ENCODE results near the gene NPHP4.

NPHP4 gene

DNA sequence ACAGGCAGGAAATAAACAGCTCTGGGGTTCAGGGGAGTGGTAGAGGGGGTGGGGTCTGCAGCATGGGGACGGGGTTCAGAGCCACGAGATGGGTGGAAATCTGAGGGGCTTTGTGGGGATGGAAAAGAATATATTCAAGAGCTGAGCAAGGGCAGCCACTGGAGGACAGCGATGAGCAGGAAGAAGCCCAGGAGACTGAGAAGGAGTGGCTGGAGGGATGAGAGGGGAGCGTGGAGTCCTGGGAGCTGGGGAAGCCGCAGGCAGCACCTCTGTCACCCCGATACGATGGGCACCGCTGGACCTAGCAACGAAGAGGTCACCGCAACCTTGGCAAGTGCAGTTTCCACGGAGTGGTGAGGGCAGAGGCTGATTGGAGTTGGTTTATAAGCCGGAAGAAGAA is 43.5 kb upstream of the NPHP4 start (continued):
- TF ChIP-seq, protein P1, sequence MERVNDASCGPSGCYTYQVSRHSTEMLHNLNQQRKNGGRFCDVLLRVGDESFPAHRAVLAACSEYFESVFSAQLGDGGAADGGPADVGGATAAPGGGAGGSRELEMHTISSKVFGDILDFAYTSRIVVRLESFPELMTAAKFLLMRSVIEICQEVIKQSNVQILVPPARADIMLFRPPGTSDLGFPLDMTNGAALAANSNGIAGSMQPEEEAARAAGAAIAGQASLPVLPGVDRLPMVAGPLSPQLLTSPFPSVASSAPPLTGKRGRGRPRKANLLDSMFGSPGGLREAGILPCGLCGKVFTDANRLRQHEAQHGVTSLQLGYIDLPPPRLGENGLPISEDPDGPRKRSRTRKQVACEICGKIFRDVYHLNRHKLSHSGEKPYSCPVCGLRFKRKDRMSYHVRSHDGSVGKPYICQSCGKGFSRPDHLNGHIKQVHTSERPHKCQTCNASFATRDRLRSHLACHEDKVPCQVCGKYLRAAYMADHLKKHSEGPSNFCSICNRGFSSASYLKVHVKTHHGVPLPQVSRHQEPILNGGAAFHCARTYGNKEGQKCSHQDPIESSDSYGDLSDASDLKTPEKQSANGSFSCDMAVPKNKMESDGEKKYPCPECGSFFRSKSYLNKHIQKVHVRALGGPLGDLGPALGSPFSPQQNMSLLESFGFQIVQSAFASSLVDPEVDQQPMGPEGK (CRISPR knock-in tag; IDR thresholded peaks at IDR 0.05; ENCODE audit: borderline replicate concordance) = no peak
- no peak for TF ChIP-seq PPARA (CRISPR knock-in tag; IDR thresholded peaks at IDR 0.05; ENCODE audit: borderline replicate concordance)

- no peak for TF ChIP-seq ESRRG (CRISPR knock-in tag; IDR thresholded peaks at IDR 0.05)
- no peak for TF ChIP-seq CSRNP3 (CRISPR knock-in tag; IDR thresholded peaks at IDR 0.05)
- TF ChIP-seq SNAI2 (CRISPR knock-in tag; IDR thresholded peaks at IDR 0.05) = no peak
- no peak for TF ChIP-seq BACH2 (CRISPR knock-in tag; IDR thresholded peaks at IDR 0.05; ENCODE audit: borderline replicate concordance)
- TF ChIP-seq ZNF8 (CRISPR knock-in tag; IDR thresholded peaks at IDR 0.05) = no peak
- no peak for TF ChIP-seq ZFP3 (CRISPR knock-in tag; IDR thresholded peaks at IDR 0.05)
- no peak for TF ChIP-seq POU6F1 (CRISPR knock-in tag; IDR thresholded peaks at IDR 0.05; ENCODE audit: borderline replicate concordance, low read depth)
- no peak for TF ChIP-seq TOX (CRISPR knock-in tag; IDR thresholded peaks at IDR 0.05; ENCODE audit: borderline replicate concordance)
- no peak for ATAC-seq
Observed at GRCh38 chr1:6035303-6035702, 43.1 kb upstream of the NPHP4 start.

DNA sequence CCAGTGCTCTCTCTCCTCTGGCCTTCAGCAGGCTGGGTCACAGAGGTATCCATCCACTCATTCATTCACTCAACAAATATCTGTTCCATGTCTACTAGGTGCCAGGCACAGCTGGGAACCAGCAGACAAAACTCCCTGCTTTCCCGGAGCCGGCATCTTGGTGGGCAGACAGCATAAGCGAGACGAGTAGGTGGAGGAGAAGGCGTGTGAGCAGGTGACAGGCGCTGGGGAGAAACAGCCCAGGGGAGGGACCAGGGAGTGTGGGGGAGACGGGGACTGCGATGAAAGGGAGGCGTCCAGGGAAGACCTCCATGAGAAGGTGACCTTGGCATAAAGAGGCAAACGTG is 42.5 kb upstream of the NPHP4 start:
- TF ChIP-seq, protein P1 (CRISPR knock-in tag; IDR thresholded peaks at IDR 0.05; ENCODE audit: borderline replicate concordance) = no peak
- TF ChIP-seq ARNTL (CRISPR knock-in tag; IDR thresholded peaks at IDR 0.05; ENCODE audit: borderline replicate concordance, low read depth) (no peak), RARB (CRISPR knock-in tag; IDR thresholded peaks at IDR 0.05) (no peak), TOX (CRISPR knock-in tag; IDR thresholded peaks at IDR 0.05; ENCODE audit: borderline replicate concordance) (no peak), TCF4 (CRISPR knock-in tag; IDR thresholded peaks at IDR 0.05; ENCODE audit: borderline replicate concordance) (no peak), ZNF565 (CRISPR knock-in tag; conservative IDR thresholded peaks at IDR 0.05; ENCODE audit: low read depth) (no peak), BACH2 (CRISPR knock-in tag; IDR thresholded peaks at IDR 0.05; ENCODE audit: borderline replicate concordance) (no peak), ZC3H10 (CRISPR knock-in tag; IDR thresholded peaks at IDR 0.05) (no peak)

DNA sequence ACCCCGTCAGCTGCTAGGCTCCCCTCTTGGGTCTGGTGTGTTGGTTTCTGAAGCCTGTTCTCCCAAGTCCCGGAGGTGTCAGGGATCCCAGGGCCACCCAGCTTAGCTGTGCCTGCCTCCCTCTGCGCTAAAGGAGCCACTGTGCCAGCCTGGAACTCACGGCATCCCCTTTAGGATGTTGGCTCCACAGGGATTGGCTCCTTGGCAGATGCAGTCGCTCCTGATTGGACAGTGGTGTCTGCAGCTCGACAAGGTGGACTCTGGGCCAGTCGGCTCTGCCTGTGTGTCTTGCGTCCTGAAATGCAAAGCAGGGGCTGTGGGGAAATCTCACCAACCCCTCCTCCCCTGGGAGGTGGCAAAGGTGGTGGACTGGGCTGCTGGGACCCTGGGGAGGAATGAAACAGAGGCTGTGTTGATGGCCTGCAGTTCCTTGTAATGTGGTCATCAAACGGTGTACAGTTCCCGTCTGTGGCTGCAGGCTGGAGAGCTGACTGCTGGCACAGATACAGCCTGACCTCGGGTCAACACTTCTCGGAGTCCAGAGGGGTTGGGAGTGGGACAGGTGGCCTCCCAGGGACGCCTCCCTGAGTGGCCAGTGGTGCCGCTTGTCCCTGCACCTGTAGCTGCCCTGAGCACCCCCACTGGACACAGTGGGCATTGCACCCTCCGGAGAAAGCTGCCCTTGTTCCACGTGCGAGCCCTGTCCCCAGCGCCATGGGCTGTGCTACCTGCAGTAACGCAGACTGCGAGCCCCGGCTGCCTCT is 41.9 kb upstream of the NPHP4 start:
- TF ChIP-seq BACH2 (CRISPR knock-in tag; IDR thresholded peaks at IDR 0.05; ENCODE audit: borderline replicate concordance) (no peak), CSRNP3 (CRISPR knock-in tag; IDR thresholded peaks at IDR 0.05) (no peak), OSR1 (CRISPR knock-in tag; IDR thresholded peaks at IDR 0.05) (no peak), SNAI2 (CRISPR knock-in tag; IDR thresholded peaks at IDR 0.05) (peak; percentile 38; the same call in 1 of the 2 replicates)
- peak; percentile 94 for ATAC-seq

More for the DNA sequence above, 42.5 kb upstream of the NPHP4 start:
- no peak for ATAC-seq

DNA sequence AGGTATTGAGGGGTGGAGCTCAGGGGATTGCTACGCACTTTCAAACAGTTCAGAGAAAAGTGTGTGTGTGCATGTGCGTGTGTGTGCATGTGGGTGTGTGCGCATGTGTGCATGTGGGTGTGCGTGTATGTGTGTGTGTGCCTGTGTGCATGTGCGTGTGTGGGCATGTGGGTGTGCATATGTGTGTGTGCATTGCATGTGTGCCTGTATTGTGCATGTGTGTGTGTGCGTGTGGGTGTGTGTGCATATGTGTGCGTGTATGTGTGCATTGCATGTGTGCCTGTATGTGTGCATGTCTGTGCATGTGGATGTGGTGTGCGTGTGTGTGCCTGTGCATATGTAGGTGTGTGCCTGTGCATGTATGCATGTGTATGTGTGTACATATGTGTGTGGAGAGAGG is 40.9 kb upstream of the NPHP4 start:
- no peak for ATAC-seq
- no peak for TF ChIP-seq OSR1 (CRISPR knock-in tag; IDR thresholded peaks at IDR 0.05)
- TF ChIP-seq, protein P2, sequence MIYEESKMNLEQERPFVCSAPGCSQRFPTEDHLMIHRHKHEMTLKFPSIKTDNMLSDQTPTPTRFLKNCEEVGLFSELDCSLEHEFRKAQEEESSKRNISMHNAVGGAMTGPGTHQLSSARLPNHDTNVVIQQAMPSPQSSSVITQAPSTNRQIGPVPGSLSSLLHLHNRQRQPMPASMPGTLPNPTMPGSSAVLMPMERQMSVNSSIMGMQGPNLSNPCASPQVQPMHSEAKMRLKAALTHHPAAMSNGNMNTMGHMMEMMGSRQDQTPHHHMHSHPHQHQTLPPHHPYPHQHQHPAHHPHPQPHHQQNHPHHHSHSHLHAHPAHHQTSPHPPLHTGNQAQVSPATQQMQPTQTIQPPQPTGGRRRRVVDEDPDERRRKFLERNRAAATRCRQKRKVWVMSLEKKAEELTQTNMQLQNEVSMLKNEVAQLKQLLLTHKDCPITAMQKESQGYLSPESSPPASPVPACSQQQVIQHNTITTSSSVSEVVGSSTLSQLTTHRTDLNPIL (CRISPR knock-in tag; IDR thresholded peaks at IDR 0.05; ENCODE audit: low read depth) = no peak
- no peak for TF ChIP-seq POU6F1 (CRISPR knock-in tag; IDR thresholded peaks at IDR 0.05; ENCODE audit: borderline replicate concordance, low read depth)
- TF ChIP-seq CSRNP3 (CRISPR knock-in tag; IDR thresholded peaks at IDR 0.05) = no peak
- TF ChIP-seq ISL1 (CRISPR knock-in tag; IDR thresholded peaks at IDR 0.05) = no peak
- no peak for TF ChIP-seq ZFP3 (CRISPR knock-in tag; IDR thresholded peaks at IDR 0.05)
- TF ChIP-seq PPARA (CRISPR knock-in tag; IDR thresholded peaks at IDR 0.05; ENCODE audit: borderline replicate concordance) = no peak
